Measurements from ENCODE around the gene PRAMEF11. TPM values are rescaled to one million over a fixed set of nuclear protein-coding genes. Genes with fewer than 3 reads are reported as not detected.
"Not testable (repeated sequence)": the region's sequence is repeated elsewhere in the genome, so short reads cannot be mapped to it uniquely, and the experiment has no call there.

PRAMEF11 gene
- total RNA-seq, 1 donor from 2014 or later: not detected

DNA sequence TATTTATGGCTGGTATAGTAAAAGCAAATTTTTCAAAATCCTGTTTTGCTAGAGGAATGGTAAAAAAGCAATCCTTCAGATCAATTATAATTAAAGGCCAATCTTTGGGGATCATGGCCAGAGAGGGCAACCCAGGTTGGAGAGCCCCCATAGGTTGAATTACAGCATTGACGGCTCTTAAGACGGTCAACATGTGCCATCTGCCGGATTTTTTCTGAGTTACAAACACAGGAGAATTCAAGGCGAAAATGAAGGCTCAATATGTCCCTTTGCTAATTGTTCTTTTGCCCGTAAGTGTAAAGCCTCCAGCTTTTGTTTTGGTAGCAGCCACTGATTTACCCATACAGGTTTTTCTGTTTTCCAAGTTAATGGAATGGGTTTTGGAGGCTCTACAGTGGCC is 49.7 kb downstream of the PRAMEF11 start:
- not testable (repeated sequence) for H3K27ac Mint-ChIP-seq (ENCODE audit: unreplicated experiment); DNase-seq (ENCODE audit: extremely low spot score, unreplicated experiment); H3K4me1 Mint-ChIP-seq (ENCODE audit: unreplicated experiment); H3K9me3 Mint-ChIP-seq (ENCODE audit: unreplicated experiment); H3K4me3 Mint-ChIP-seq (ENCODE audit: unreplicated experiment); H3K36me3 Mint-ChIP-seq (ENCODE audit: unreplicated experiment); H3K27me3 Mint-ChIP-seq (ENCODE audit: unreplicated experiment)
- TF ChIP-seq, protein P1, sequence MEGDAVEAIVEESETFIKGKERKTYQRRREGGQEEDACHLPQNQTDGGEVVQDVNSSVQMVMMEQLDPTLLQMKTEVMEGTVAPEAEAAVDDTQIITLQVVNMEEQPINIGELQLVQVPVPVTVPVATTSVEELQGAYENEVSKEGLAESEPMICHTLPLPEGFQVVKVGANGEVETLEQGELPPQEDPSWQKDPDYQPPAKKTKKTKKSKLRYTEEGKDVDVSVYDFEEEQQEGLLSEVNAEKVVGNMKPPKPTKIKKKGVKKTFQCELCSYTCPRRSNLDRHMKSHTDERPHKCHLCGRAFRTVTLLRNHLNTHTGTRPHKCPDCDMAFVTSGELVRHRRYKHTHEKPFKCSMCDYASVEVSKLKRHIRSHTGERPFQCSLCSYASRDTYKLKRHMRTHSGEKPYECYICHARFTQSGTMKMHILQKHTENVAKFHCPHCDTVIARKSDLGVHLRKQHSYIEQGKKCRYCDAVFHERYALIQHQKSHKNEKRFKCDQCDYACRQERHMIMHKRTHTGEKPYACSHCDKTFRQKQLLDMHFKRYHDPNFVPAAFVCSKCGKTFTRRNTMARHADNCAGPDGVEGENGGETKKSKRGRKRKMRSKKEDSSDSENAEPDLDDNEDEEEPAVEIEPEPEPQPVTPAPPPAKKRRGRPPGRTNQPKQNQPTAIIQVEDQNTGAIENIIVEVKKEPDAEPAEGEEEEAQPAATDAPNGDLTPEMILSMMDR (IDR thresholded peaks at IDR 0.05): peak; percentile 34

DNA sequence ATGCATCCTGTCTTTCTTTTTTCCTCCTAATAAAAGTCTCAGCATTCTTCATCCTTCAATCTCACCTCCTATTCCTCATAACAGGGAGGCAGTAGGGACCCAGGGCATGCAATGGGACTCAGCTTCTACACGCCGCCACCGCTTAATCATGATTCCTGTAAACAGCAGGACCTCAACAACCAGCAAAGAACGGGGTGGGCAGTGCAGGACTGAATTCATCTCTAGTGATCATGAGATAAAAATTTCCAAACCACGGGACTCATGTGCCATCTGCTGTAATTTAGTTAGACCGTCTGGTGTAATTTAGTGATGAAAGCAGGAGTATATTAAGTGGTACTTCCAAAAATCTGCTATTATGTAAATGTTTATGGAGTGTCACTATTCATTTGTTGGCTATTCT is 52.3 kb downstream of the PRAMEF11 start:
- peak; percentile 49 for DNase-seq (ENCODE audit: extremely low spot score, unreplicated experiment)
- peaks cover 1% of the 10 kb centered on the region for H3K9me3 Mint-ChIP-seq (ENCODE audit: unreplicated experiment)
- no peaks in the 10 kb centered on the region for H3K27me3 Mint-ChIP-seq (ENCODE audit: unreplicated experiment)
- H3K4me3 Mint-ChIP-seq (ENCODE audit: unreplicated experiment): no peak overlapping the region
- H3K36me3 Mint-ChIP-seq (ENCODE audit: unreplicated experiment): no peaks in the 10 kb centered on the region
- TF ChIP-seq, protein P1 (IDR thresholded peaks at IDR 0.05): no peak
- H3K27ac Mint-ChIP-seq (ENCODE audit: unreplicated experiment): no peak overlapping the region
- H3K4me1 Mint-ChIP-seq (ENCODE audit: unreplicated experiment): no peaks in the 10 kb centered on the region

DNA sequence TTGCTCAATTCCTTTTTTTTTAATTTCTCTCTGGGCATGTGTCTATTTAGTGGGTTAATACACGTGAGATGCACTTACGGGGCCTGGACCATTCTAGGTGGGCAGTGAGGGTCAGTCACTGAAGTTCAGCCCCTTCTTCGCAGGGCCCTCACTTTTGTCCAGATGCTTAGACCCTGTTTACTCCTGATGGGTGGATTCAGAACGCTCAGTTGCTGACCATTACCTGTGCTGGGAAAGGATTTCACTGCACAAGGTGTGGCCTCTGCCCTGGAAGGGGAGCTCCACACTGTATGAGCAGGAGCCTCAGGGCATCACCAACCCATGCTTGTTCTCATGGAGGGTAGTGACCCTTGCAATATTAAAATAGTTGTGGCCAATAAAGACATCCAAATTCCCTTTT is 53.1 kb downstream of the PRAMEF11 start:
- peaks cover 4% of the 10 kb centered on the region for H3K9me3 Mint-ChIP-seq (ENCODE audit: unreplicated experiment)
- TF ChIP-seq, protein P1 (IDR thresholded peaks at IDR 0.05): no peak
- H3K27ac Mint-ChIP-seq (ENCODE audit: unreplicated experiment): no peak overlapping the region
- peaks cover under 1% of the 10 kb centered on the region for H3K27me3 Mint-ChIP-seq (ENCODE audit: unreplicated experiment)
- peak; percentile 34 for DNase-seq (ENCODE audit: extremely low spot score, unreplicated experiment)
- no peaks in the 10 kb centered on the region for H3K4me1 Mint-ChIP-seq (ENCODE audit: unreplicated experiment)
- H3K4me3 Mint-ChIP-seq (ENCODE audit: unreplicated experiment): no peak overlapping the region
- H3K36me3 Mint-ChIP-seq (ENCODE audit: unreplicated experiment): no peaks in the 10 kb centered on the region

DNA sequence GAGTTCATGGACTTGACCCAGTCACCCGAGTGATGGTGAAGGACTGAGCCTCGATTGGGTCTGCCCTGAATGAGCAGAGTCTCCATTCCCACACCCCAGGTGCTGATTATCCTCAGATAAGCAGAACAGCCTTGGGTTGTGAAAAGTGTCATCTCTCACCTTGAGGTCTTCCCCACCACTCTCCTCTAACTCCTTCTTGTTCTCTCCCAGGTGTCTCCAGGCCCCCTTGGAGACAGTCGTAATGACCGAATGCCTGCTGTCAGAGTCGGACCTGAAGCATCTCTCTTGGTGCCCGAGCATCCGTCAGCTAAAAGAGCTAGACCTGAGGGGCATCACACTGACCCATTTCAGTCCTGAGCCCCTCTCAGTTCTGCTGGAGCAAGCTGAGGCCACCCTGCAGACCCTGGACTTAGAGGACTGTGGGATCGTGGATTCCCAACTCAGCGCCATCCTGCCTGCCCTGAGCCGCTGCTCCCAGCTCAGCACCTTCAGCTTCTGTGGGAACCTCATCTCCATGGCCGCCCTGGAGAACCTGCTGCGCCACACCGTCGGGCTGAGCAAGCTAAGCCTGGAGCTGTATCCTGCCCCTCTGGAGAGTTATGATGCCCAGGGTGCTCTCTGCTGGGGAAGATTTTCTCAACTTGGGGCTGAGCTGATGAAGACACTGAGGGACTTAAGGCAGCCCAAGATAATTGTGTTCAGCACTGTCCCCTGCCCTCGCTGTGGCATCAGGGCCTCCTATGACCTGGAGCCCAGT is 54.2 kb downstream of the PRAMEF11 start:
- DNase-seq (ENCODE audit: extremely low spot score, unreplicated experiment): peak; percentile 69
- TF ChIP-seq, protein P1 (IDR thresholded peaks at IDR 0.05): no peak
- Mint-ChIP-seq H3K27ac (ENCODE audit: unreplicated experiment) (no peak overlapping the region), H3K27me3 (ENCODE audit: unreplicated experiment) (peaks cover 3% of the 10 kb centered on the region), H3K9me3 (ENCODE audit: unreplicated experiment) (peaks cover 8% of the 10 kb centered on the region), H3K4me1 (ENCODE audit: unreplicated experiment) (no peaks in the 10 kb centered on the region), H3K36me3 (ENCODE audit: unreplicated experiment) (no peaks in the 10 kb centered on the region), H3K4me3 (ENCODE audit: unreplicated experiment) (no peak overlapping the region)

DNA sequence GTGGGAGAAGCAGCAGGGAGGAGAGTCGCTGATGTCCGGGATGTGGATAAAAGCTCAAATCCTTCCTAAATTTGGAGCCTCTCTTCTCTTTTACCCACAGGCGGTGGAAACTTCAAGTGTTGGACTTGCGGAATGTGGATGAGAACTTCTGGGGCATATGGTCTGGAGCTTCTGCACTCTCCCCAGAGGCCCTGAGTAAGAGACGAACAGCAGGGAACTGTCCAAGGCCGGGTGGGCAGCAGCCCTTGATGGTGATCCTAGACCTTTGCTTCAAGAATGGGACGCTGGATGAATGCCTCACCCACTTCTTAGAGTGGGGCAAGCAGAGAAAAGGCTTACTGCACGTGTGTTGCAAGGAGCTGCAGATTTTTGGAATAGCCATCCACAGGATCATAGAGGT is 55.8 kb downstream of the PRAMEF11 start:
- Mint-ChIP-seq H3K4me1 (ENCODE audit: unreplicated experiment) (no peaks in the 10 kb centered on the region), H3K9me3 (ENCODE audit: unreplicated experiment) (peaks cover 8% of the 10 kb centered on the region), H3K27ac (ENCODE audit: unreplicated experiment) (no peak overlapping the region), H3K36me3 (ENCODE audit: unreplicated experiment) (no peaks in the 10 kb centered on the region), H3K27me3 (ENCODE audit: unreplicated experiment) (peaks cover 3% of the 10 kb centered on the region), H3K4me3 (ENCODE audit: unreplicated experiment) (no peak overlapping the region)
- TF ChIP-seq, protein P1 (IDR thresholded peaks at IDR 0.05): no peak
- peak; percentile 56 for DNase-seq (ENCODE audit: extremely low spot score, unreplicated experiment)
